GDM1 (cell line): ENCODE measurements around the gene EIF4A3.

Source experiments
- DNase-seq: peaks from one replicate; lab custom pipeline; 2025; lab: John Stamatoyannopoulos, UW

EIF4A3 gene

DNA sequence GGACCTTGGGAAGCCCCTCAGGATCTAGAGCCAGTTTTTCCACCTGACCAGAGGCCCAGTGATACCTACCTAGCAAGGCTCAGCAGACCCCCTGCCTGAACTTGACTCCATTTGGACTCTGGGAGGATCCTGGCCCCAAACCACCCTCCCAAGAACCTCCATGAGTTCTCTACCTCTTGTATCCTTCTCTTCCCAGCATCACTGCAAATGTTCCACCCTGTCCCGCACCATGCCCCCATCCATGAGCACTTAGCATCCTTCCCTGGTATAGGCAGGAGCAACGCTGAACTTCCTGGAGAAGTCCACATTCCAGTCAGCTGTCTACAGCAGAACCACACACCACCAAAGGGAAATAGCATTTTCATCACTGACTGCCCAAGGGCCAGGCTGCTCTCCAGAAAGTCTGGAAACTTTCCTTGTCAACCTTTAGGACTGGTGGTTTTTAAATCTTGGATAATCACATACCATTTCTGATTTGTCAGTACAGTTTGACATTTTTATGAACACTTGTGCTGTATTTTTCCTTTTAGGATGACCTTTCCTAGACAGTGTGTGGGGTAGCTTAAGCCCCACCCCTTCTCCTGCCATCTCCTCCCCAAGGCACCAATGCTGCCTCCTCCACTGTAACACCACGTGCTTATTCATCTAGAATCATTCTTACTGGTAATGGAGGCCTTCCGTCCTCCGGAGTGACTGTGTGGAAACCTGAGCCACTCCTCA lies 13.9 kb downstream of the EIF4A3 start:
- DNase-seq: no peak

DNA sequence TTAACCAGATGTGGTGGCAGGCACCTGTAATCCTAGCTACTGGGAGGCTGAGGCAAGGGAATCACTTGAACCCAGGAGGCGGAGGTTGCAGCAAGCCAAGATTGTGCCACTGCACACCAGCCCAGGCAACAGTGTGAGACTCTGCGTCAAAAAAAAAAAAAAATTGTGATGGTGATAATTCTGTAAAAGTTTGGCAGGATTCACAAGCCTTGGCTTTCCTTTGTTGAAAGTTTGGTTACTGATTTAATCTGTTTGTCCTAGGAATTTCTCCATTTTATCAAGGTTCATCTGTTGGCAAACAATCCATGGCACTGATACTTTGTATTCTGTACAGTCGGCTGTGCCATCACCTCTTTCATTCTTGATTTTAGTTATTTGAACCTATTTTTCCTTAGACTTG lies 15.9 kb downstream of the EIF4A3 start:
- DNase-seq: no peak

DNA sequence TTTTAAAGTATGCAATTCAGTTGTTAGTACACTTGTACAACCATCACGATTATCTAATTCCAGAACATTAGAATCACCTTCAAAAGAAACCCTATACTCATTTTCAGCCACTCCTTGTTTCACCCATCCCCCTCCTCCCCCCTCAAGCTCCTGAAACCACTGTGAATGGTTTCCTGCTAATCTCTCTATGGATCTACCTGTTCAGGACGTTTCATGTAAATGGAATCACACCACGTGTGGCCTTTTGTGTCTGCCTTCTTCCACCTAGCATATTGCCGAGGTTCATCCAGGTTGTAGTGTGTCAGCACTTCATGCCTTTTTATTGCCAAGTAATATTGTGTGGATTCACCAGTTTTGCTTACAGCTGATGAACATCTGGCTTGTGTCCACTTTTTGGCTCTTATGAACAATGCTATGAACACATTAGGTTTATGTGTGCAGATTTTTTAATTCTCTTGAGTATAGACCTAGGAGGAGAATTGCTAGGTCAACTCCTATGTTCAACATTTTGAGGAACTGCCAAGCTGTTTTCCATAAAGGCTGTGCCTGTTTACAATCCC lies 17.8 kb downstream of the EIF4A3 start:
- DNase-seq: no peak

DNA sequence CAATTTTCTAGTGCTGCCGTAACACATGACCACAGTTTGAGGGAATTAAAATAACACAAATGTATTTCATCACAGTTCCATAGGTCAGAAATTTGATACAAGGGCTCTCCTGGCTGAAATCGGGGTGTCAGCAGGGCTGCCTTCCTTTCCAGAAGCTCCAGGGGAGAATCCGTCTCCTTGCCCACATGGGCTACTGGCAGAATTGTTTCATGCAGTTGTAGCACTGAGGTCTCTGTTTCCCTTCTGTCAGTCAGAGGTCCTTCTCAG lies 20.5 kb downstream of the EIF4A3 start:
- DNase-seq: no peak

DNA sequence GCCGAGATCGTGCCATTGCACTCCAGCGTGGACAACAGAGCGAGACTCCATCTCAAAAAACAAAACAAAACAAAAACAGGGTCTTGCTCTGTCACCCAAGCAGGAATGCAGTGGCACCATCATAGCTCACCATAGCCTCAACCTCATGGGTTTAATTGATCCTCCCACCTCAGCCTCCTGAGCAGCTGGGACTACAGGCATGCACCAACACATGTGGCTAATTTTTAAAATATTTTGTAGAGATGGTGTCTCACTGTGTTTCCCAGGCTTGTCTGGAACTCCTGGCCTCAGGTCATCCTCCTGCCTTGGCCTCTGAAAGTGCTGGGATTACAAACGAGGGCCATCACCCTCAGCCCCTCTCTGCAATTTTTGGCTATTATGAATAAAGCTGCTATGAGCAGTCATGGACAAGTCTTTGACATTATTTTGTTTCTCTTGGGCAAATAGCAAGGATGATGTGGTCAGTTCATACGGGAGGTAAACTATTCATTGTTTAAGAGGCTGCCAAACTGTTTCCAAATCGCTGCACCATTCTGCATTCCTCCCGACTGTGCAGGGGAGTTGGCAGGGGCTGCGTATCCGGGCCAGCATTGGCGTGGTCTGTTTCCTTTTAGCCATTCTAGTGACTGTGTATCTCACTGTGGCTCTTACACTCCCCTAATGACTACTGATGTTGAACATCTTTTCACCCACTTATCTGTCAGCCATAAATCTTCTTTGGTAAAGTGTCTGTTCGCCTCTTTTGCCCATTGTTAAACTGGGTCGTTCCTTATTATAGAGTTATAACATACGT lies 21.1 kb downstream of the EIF4A3 start:
- no peak for DNase-seq

DNA sequence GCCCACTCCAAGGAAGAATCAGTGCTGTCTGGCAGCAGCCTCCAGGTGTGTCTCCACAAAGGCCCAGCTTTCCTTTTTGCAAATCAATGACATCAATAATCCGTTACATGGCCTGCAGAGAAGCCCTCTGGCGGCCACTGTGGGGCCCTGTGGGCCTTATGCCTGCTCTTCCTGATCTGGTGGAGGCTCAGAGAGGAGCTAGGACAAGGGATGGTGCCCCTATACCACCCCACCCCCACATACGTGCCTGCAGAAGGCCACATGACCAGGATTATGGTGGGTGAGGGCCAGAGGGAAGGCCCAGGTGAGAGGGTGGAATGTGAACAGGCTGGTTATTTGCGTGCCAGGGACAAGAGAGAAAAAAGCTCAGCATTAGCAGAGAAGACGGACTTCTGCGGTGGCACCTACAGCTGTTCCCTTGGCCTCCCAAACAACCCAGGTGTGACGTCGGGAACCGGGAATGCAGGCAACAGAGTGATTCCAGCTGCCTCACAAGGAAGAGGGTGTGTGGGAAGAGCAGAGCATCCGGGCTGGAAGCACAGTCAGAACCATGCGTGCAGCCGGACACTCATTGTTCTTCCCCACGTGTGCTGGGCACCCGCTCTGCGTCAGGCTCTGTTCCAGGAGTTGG lies 22.5 kb downstream of the EIF4A3 start:
- DNase-seq: no peak

DNA sequence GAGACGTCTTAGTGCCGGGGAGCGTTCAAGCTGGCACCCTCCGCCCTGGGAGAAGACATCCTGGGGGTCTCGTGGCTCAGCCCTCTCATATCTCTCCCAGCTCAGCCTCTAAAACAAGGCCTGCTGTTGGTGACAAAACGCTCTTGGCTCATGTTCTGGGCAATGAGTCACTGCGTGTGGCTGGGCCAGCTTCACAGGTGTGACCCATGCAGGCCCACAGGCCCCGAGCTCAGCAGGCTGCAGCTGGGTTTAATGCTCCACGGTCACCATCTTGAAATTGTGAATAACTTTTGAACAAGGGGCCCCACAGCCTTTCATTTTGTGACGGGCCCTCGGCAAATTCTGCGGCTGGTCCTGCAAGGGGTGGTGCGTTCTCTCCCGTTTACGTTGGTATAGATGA lies 23.1 kb downstream of the EIF4A3 start:
- no peak for DNase-seq

DNA sequence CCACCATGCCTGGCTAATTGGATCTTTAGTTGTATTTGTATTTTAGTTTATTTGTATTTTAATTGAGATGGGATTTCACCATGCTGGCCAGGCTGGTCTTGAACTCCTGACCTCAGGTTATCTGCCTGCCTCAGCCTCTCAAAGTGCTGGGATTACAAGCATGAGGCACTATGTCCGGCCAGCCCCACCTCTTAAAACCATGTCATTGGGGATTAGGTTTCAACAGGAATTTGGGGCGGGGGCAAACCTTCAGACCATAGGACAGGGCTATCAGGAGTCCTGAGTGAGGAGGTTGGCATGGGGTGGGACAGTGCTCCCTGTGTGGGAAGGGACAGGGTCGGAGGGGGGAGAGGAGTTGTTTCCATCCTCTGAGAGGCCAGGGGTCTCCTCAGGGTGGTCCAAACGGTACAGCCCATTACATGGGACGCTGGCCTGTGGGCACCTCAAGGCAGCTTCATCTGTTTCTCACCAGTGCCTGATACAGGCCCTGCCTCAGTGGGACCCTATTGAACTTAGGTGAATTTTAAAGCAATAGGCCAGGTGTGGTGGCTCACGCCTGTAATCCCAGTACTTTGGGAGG lies 23.9 kb downstream of the EIF4A3 start:
- DNase-seq: no peak

DNA sequence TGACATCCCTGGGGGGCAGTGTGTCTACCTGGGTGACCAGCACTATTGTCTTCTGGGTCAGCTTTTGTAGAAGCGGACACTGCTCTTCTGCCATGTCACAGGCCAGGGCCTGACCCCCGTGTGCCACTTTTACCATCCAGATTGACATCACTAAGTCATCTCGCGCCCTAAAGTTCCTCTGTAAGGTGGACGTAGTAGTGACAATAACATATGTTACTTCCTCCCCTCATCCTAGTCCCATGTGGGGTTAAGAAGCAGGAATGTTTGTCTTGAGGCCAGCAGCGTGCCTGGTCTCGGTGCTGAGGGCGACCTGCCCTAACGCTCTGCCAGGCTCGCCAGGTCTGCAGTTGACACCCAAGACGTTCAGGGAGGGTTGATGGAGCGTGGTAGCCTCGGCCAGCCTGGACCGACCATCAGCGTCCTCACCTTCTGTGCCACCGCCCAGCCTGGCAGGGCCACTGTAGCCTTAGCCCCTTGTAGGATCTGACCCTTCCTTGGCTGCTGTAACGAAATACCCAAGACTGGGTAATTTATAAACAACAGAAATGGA lies 24.8 kb downstream of the EIF4A3 start:
- no peak for DNase-seq

DNA sequence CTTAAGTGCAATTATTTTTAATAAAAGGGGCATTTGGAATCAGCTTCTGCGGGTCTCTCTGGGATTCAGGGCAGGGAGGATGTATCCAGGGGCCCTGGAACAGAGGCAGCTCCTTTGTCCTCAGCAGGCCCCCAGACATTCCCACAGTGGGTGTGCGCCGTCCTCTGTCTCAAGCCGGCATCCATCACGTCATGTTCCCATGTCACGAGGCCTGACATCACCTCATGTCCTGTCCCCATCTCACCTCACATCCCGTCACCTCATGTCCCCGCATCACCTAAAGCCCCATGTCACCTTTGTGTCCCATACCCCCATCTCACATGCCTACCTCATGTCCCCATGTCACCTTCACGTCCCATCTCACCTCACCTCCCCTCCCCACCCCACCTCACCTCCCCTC lies 27.1 kb downstream of the EIF4A3 start:
- no peak for DNase-seq

DNA sequence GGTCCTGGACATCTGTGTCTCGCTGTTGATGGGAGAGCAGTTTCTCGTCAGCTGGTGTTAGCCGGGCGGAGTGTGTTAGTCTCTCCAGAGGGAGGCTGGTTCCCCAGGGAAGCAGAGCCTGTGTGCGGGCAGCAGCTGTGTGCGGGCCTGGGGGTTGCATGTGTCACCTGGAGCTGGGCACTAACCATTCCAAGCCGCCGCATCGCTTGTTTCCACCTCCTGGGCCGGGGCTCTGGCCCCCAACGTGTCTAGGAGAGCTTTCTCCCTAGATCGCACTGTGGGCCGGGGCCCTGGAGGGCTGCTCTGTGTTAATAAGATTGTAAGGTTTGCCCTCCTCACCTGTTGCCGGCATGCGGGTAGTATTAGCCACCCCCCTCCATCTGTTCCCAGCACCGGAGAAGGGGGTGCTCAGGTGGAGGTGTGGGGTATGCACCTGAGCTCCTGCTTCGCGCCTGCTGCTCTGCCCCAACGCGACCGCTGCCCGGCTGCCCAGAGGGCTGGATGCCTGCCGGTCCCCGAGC lies 27.6 kb downstream of the EIF4A3 start:
- no peak for DNase-seq

DNA sequence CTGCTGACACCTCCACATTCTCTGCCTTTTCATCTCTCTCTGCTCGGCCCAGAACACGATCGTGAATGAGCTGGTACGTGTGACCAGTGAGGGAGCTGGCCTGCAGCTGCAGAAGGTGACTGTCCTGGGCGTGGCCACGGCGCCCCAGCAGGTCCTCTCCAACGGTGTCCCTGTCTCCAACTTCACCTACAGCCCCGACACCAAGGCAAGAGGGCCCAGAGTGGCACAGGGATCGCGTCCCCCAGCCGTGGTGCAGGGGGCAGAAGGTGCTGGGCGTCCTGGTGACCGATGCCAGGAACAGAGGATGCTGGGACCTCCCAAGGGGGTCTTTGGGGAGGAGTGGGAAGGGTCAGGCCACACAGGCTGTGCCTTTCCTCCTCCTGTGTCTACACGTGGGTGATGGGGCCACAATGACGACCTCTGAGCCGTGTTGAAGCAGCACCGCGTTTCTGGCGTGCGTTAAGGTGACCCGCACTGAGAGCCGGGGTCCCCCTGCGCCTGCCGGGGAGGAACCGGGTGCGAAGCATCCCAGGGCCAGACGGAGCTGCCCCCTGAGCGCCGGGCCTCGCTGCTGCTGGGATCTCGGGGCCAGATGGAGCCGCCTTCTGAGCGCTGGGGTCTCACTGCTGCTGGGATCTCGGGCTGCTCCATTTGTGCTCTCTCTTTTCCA lies 28.2 kb downstream of the EIF4A3 start:
- no peak for DNase-seq

DNA sequence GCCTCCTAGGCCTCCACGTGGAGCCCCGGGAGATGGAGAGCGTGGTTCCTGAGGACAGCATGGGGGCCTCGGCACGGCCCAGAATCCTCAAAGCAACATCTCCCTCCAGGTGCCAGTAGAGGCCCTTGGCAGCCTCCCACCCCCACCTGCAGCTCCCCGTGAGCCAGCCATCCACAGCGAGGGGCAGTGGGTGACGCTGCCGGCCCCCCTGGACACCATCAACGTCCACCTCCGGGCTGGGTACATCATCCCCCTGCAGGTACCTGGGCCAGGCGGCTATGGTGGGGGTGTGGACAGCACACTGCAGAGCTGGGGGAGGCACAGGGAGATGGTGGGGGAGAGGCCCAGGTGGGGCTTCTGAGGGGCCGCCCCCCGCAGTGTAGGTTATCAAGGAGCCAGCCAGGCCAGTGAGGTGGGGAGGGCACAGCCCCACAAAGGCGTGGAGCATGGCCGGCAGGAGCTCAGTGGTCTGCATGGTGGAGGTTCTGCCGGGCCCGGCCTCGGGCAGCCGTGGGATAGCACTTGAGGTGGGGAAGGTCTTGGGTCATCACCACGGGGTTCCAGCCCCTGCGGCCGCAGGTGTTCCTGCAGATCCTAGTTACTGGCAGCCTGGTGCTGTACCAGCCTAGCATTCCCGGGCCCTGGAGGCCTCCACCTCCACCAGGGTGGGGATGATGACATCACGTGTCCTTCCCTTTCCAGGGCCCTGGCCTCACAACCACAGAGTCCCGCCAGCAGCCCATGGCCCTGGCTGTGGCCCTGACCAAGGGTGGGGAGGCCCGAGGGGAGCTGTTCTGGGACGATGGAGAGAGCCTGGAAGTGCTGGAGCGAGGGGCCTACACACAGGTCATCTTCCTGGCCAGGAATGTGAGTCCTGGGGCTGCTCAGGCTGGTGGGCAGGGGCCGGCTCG lies 29.2 kb downstream of the EIF4A3 start:
- no peak for DNase-seq

DNA sequence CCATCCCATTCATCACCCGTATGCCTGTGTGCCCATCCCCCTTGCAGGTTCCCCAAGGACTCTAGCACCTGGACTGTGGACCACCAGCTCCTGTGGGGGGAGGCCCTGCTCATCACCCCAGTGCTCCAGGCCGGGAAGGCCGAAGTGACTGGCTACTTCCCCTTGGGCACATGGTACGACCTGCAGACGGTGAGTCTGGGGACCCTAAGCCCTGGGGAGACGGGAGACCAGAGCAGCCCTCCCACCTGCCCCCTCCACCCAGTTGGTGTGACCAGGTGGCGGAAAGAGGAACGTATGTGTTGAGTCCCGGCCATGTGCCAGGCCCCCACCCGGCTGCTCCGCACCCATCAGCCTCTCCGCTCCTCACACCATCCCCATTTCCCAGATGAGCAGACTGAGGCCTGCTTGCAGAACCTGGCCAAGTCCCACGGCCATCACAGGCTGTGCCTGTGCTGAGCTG lies 30.0 kb downstream of the EIF4A3 start:
- no peak for DNase-seq

DNA sequence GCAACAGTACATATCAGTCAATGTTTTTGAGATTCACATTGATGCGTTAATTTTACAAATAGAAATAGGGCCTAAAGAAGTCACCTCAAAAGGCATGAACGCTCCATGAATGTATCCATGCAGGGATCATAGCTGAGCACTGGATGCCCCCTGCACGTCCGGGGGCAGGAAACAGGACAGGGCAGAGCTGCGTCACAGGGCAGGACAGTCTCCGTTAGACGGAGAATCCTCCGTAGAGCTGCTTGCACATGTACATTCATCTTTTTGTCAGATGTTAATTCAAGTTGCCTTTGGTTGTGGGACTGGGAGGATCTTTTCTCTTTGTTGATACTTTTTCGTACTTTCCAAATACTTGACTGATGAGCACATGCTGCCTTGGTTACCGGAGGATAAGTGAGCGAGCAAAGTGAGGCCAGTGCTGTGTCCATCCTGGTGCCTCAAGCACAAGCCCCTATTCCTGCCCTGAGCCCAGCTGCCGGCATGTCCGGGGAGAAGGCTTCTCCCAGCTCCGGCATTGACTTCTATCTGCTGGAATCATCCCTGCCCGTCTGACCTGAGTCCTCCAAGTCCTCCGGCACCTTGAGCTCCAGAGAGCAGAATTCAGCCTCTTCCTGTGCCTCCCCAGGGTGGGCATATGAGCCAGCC lies 30.5 kb downstream of the EIF4A3 start:
- DNase-seq: no peak

DNA sequence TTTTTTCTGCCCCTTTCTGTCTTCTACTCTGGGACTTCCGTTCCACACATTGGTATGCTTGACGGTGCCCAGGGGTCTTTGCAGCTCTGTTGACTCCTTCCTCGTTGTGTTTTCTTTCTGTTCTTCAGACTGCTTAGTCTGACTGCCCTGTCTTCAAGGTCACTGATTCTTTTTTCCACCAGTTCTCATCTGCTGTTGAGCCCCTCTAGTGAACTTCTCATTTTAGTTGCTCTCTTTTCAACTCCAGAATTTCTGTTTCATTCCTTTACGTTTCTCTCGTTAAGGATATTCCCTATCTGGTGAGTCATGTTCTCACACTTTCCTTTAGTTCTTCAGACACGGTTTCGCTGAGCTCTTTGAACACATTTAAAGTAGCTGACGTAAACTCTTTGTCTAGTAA lies 31.8 kb downstream of the EIF4A3 start:
- DNase-seq: no peak

DNA sequence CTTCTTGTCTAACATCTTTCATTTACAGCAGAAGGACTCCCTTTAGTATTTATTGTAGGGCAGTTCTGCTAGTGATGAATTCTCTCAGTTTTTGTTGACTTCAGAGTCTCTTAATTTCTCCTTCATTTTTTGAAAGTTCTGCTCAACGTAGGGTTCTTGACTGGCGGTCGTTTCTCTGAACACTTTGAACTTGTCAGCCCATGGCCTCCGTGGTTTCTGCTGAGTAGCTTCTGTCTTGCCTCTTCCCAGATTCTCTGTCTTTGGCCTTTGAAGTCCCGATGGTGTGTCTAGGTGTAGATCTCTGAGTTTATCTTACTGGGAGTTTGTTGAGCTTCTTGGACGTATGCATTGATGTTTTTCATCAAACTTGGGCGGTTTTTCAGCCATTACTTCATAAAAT lies 32.2 kb downstream of the EIF4A3 start:
- DNase-seq: no peak

DNA sequence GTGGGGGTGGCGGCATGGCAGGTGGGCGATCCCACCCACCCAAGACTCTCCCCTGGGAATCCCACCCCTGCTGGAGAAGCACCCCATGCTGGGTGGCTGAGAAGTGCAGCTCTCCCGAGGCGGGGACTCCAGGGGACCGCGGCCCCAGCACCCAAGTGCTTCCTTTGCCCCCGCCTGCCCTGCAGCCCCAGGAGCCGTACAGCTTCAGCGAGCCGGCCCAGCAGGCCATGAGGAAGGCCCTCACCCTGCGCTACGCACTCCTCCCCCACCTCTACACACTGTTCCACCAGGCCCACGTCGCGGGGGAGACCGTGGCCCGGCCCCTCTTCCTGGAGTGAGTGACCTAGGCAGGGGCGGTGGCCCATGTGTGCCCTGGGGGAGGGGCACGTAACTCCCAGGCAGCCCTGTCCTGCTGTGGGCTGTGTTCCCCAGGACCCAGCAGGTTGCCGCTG lies 33.9 kb downstream of the EIF4A3 start:
- DNase-seq: no peak

DNA sequence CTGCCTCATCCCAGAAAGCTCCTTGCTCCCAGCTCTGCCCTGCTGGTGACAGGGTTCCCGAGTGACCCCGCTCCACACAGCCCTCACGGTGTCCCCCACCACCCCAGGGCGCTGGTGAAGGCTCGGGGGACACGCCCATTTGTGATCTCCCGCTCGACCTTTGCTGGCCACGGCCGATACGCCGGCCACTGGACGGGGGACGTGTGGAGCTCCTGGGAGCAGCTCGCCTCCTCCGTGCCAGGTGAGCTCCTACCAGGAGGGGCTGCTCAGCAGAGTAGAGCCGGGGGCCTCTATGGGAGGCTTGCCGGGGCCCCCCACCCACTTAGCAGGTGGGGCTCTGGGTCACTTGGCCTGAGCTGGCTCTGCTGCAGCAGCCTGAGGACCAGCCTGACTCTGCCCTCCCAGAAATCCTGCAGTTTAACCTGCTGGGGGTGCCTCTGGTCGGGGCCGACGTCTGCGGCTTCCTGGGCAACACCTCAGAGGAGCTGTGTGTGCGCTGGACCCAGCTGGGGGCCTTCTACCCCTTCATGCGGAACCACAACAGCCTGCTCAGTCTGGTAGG lies 34.4 kb downstream of the EIF4A3 start:
- no peak for DNase-seq
